NCI-H226 (cell line): ENCODE data around the gene JAK1.

Experiments
- DNase-seq: peaks from one replicate; pipeline ENCODE4 v3.0.0-alpha.2; 2015

JAK1 gene

DNA sequence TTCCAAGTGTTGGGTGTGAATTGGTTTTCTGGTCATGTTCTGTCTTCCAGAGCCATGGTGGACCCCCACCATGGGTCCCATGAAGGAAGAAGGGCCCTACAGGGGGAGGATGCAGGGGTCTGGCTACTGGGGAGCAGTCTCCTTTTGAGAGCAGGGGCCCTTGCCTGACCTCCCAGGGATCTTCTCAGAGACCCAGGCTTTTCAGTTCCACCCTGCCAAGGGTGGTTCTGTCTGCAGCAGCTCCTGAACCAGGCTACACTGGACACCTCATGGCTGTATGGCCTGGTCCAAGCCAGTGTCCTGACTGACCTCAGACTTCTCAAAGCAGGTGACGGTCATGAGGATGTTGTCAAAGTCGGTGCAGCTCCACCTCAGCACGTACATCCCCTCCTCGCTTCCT is 109.0 kb downstream of the JAK1 start:
- DNase-seq, result no peak

DNA sequence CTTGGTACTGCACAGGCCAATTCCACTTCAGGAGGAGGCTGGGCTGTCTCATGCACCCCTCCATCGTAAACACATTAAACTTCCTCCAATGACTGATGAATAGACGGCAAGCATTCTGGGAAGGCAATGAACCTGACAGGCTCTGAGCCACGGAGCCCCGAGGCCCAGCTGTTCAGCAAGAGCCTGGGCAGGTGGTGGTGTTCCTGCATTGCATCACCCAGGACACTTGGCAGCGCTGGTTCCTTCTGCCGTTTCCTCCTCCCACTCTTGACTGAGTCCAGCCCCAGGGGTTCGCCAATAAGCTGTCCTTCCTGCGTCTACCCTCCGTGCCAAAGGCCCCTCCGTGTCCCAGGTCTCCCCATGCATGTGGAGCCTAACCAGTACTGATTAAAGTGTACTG is 109.8 kb downstream of the JAK1 start:
- DNase-seq, result no peak

GRCh38 chr1:64855557-64855956 is 110.8 kb downstream of the JAK1 start:
- DNase-seq, result no peak

DNA sequence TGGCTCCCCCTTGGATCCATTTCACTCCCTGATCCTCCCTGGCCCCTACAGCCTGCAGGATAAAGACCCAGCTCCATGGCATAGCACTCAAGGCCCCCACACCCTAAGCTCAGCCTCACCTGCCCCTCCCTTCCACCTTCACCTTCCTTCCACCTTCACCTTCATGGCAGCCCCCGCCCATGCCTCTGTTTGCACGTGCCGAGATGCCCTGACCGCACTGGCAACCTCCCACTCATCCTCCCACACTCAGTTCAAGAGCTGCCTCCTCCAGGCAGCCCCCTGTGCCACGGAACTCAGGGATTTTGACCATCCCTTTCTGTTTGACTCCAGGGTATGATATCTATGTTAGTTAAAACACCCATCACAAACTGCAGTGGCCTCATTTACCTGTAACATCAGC is 111.7 kb downstream of the JAK1 start:
- DNase-seq, result no peak

- DNase-seq, result no peak
Measured at GRCh38 chr1:64851664-64852063, 114.7 kb downstream of the JAK1 start.

DNA sequence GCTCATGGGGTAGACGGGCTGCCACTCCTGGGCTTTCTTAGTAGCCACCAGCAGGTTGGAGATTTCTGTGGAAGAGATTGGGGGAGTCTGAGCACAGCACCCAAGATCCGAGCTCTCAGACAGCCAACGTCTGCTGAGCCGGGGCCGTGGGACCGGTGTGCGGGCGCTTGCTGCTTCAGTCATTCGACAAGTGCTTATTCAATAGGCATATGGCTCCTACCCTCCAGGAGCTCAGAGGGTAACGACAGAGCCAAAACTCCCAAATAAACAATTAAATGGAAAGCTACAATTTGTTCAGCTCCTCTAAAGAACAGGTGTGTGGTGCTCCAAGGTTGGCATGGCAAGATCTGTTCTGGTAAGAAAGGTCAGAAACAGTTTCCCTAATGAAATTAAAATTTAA is 115.5 kb downstream of the JAK1 start:
- DNase-seq, result no peak

DNA sequence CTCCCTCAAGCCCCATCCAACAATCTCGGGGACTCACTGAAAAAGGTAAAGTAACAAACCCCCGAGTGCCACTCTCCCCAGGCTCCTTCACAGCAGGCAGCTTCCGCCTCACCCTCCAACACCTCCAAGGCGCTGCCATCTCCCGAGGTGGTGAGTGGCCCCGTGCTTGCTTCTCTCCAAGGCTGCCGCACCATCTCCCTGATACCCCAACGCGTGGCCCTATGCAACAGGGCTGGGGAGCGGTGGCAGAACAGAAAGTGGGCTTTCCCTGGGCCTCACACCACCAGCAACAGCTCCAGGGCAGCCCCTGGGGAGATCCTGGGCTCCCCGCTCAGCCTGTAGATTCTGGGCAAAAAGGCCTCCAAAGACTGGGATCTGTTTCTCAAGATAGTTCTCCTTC is 116.4 kb downstream of the JAK1 start:
- DNase-seq, result no peak

DNA sequence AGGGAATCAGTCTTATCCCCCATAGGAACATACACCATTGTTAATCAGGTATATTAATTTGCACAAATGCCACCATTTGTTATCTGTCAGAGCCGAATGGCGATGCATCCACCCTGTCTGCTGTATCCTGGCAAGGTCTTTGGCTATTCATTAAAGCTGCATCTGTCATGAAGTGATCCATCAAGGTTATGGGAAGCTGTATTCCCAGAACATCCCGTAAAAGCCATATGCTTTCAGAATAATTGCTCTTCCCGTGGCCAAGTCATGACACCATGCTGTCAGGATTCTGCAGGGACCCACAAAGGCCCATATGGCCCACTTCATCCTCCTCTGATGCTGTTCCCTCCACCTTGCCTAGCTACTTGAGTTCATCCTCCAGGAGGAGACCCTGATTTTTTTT is 117.5 kb downstream of the JAK1 start:
- DNase-seq, result no peak

GRCh38 chr1:64848136-64848535 is 118.2 kb downstream of the JAK1 start:
- no peak for DNase-seq

GRCh38 chr1:64847666-64848065 is 118.7 kb downstream of the JAK1 start:
- no peak for DNase-seq

DNA sequence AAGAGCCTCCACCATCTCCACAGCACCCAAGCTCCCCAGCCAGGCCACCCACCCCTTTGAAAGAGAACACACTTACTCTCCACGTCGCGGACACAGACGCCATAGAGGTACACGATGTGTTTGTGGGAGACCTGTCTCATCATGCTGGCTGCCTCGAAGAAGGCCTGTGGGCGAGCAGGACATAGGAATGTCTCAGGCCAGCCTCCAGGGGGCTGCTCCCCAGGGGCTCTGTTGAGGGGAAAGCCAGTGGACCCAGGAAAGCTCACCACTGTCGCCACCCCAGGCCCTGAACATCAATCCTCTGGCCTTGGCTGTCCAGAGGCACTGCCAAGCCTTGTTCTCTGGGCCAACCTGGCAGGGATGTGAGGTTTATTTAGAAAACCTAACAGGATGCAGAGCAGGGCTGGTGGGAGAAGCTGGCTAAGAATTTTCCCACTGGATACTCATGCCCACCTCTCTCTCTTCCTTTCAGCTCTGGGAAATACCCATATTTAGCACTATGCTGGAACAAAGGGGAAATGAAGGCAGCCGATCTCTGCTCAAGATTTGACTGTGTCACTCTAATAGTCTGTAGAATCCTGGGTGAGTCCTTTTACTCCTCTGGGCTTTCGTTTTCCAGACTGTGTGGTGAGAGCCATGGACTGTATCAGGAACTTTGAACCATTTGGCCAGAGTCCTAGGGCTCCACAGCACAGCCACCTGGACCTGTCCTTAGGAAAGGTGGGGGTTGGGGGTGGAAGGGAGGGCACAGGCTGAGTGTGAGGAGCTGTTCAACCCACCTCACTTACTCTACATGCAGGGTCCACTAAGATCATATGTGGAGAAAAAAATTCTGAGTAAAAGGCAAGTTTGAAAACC is 119.5 kb downstream of the JAK1 start:
- no peak for DNase-seq

DNA sequence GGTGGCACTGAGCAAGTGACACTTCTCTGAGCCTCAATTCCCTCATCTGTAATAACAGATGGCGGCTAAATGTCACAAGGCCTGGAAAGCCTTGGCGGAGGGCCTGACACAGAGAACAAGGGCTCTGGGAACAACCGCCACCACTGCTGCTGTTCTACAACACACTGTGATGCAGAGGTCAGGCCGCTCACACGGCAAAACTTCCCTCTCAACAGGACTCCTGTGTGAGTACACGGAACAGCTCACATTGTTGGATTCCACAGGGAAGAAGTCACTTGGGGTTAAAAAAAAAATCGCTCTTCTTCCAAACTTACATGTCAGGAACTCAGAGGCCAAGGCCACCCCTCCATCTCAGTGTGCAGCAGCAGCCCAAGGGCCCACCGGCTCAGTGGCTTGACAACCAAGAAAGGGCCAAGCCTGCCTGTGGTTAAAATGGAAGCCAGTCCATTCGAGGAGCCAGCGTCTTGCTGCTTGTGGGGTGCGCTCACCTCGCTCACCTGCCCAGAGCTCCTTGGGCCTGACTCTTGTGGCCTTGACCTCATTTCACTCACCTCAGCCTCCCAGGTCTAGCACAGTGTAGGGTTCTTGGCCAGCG is 120.4 kb downstream of the JAK1 start:
- no peak for DNase-seq

DNA sequence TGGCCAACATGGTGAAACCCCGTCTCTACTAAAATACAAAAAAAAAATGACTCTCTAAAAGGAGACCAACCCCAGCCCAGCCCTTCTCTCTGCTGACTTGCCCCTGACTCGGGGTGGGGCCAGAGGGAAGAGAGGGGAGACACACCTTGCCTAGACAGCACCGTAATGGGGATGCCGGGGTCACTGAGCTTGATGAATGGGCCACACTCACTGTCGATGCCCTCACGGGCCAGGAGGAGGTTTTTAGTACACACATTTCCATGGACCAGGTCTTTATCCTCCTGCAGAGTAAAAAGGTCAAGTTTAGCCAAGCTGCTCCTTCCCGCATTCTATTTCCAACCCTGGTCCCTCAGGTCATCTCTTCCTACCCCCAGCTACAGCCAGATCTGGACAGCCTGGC is 121.7 kb downstream of the JAK1 start:
- no peak for DNase-seq

- no peak for DNase-seq
Measured at GRCh38 chr1:64844175-64844574, 122.2 kb downstream of the JAK1 start.

- DNase-seq, result no peak
Measured at GRCh38 chr1:64843675-64844074, 122.7 kb downstream of the JAK1 start.

- no peak for DNase-seq
Measured at GRCh38 chr1:64842224-64842623, 124.1 kb downstream of the JAK1 start.

- no peak for DNase-seq
Measured at GRCh38 chr1:64841330-64842065, 124.9 kb downstream of the JAK1 start.

DNA sequence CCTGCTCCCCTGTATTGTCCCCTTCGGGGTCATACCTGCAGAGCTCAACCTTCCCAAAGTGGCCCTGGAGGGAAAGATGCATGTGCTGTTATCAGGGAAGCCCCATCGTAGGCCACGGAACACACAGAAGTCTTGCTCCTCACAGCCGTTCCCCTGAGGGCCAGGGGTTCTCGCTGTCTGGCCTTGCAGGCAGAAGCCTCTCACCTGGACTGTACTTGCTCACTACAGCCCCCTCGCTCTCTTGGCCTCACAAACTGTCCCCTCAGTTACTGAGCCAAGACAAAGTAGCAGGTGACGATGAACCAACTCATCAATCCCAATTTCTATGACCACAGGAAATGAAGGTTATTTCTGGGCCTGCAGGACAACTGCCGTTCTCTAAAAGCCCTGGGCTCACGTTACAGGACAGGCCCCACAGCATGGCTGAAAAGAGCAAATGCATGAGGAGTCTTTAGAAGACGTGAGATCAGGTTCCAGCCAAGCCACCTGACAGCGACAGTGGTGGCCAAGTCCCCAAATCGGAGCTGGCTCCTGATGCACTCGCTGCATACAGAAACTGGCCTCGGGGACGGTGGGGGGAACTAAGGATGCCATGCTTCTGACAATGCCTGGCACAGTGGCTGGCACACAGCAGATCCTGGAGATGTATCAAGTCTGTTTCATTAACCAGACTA is 126.5 kb downstream of the JAK1 start:
- DNase-seq, result no peak

- DNase-seq, result no peak
Measured at GRCh38 chr1:64839261-64839660, 127.1 kb downstream of the JAK1 start.

- DNase-seq, result no peak
Measured at GRCh38 chr1:64838486-64838885, 127.9 kb downstream of the JAK1 start.

DNA sequence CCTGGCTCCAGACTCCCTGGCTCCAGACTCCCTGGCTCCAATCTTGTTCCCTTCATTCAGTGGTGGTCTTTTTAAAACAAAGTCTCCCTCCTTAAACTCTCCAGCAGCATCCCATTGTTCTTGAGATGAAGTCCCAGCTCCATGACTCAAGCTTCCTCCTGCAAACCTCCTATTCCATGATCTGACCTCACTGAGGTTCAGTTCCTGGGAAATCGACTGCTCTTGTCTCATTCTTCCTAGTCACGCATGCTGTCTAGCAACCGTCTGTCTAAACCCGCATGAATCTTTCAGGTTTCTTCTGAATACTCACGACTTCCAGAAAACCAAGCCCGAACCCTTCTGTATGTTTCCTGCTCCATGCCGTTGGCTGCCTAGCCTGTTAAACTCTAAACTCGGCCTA is 129.5 kb downstream of the JAK1 start:
- DNase-seq, result no peak

DNA sequence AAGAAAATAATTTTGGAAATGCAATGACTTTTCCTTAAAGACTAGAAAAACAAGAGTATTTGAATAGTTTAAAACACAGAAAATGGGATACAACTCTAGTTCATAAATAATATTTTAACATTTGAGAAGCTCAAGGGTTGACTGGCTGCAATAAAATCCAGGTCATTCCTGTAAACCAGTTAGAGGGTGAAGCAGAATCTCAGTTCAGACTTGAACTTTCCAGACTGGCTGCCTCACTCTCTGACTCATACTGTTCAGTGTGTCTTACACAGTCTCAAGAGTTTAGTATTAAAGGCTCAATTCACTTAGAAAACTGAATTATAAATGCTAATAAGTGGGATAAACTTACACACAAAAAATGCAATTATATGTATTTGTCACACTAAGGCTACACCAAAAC is 131.6 kb downstream of the JAK1 start:
- no peak for DNase-seq

DNA sequence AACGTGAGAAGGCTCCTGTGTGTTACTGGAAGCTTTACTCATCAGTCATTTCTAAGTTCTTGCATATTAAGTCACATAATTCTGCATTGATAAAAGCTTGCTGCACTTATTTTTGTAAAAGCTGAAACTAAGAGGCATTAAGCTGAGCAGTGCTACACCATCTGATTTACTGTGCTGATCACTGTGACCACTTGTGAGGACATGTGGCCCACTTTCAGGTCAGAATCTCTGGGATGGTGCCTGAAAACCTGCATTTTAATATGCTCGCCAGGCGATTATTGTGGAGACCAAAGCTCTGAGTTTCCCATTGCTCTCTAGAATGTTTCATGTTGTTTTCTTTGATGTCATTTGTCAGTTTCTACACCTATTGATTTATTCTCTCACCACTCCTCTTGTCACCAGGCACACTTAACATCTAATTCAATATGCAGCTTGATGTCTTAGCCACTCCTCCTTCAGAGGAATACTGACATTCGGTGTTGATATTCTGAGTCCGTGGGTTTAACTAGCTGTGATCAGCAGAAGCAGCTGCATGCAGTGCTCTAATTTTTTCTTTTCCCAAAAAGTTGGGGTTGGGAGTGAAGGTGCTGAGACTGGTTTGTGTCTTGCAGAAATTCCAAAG is 136.2 kb downstream of the JAK1 start:
- DNase-seq, result no peak
